CD4-positive, alpha-beta T cell (primary cell): ENCODE measurements around the gene CCN5. TPM values are rescaled to one million over a fixed set of nuclear protein-coding genes. Genes with fewer than 3 reads are reported as not detected.

ENCODE experiments used
- ATAC-seq: fragments of 200-7000 bp; cut with Tn5 transposase; one replicate; pipeline ENCODE4 v1.10.0; 2022; ENCODE audit warnings: mild to moderate bottlenecking; ENCODE audit not compliant: poor library complexity
- CTCF ChIA-PET: fragments of 350-600 bp; sonication (Branson Sonifier 250); formaldehyde crosslinking; loops from one replicate; lab custom pipeline; 2021; ENCODE audit warnings: antibody characterized with exemption, inconsistent platforms; lab: Charles Lee
- POLR2A ChIA-PET: fragments of 350-600 bp; sonication (Branson Sonifier 250); formaldehyde crosslinking; loops from one replicate; lab custom pipeline; 2021; ENCODE audit warnings: antibody characterized with exemption, inconsistent platforms; lab: Charles Lee
- DNase-seq, 14 experiments: peaks; one replicate each; pipeline ENCODE4 v3.0.0-alpha.2; 2013 to 2020; ENCODE audit warnings: mixed read lengths in 2 of 14
- H3K27ac ChIP-seq, 2 donors: one replicate each; pipeline versions ENCODE4 v1.5.1 to v1.7.0; 2013; ENCODE audit warnings: low read length in 2 of 2, low read depth in 1 of 2, mild to moderate bottlenecking in 1 of 2
- H3K27me3 ChIP-seq, 2 experiments: 1 replicate in 1 of 2; 2 replicates in 1 of 2; pipeline versions ENCODE4 v1.6.1 to v1.7.0; 2013; ENCODE audit warnings: low read length in 2 of 2, control low read depth in 1 of 2, mild to moderate bottlenecking in 1 of 2, moderate library complexity in 1 of 2; ENCODE audit not compliant: insufficient read depth in 2 of 2, control insufficient read depth in 1 of 2
- H3K36me3 ChIP-seq: one replicate; pipeline ENCODE4 v1.6.1; 2013; ENCODE audit warnings: low read length, control low read depth; ENCODE audit not compliant: insufficient read depth
- H3K4me1 ChIP-seq: one replicate; pipeline ENCODE4 v1.6.1; 2013; ENCODE audit warnings: low read length, control low read depth; ENCODE audit not compliant: insufficient read depth
- H3K4me3 ChIP-seq: one replicate; pipeline ENCODE4 v1.5.1; 2013; ENCODE audit warnings: mild to moderate bottlenecking, low read length, moderate library complexity
- H3K9me3 ChIP-seq, 2 experiments: 1 replicate in 1 of 2; 2 replicates in 1 of 2; pipeline versions ENCODE4 v1.6.1 to v1.7.0; 2013; ENCODE audit warnings: low read length in 2 of 2, mild to moderate bottlenecking in 2 of 2, control low read depth in 1 of 2, moderate library complexity in 1 of 2; ENCODE audit not compliant: control insufficient read depth in 1 of 2, insufficient read depth in 1 of 2
- H3K27ac Mint-ChIP-seq: one replicate; pipeline ENCODE4 v1.8.0; 2020; ENCODE audit warnings: mixed read lengths
- H3K27me3 Mint-ChIP-seq: one replicate; pipeline ENCODE4 v1.8.0; 2021; ENCODE audit warnings: mixed read lengths
- H3K36me3 Mint-ChIP-seq: one replicate; pipeline ENCODE4 v1.8.0; 2021; ENCODE audit warnings: low read depth, mixed read lengths
- H3K4me1 Mint-ChIP-seq: one replicate; pipeline ENCODE4 v1.8.0; 2021; ENCODE audit warnings: low read depth, mixed read lengths
- H3K4me3 Mint-ChIP-seq: one replicate; pipeline ENCODE4 v1.8.0; 2020; ENCODE audit warnings: mild to moderate bottlenecking, mixed read lengths
- H3K9me3 Mint-ChIP-seq: one replicate; pipeline ENCODE4 v1.8.0; 2020; ENCODE audit warnings: mixed read lengths
- CTCF ChIP-seq: fragments of 200-600 bp; IDR thresholded peaks from one replicate; pipeline ENCODE4 v1.8.0; 2022; ENCODE audit warnings: antibody characterized with exemption, mild to moderate bottlenecking
- intact Hi-C, 2 experiments: fragments of 100-400 bp; cut with DNase I in 1 of 2; cut with micrococcal nuclease in 1 of 2; formaldehyde crosslinking; loops; one replicate each; pipeline versions ENCODE4 v1.15.1 to v1.9.0; 2023 to 2025; cut with DNase I, micrococcal nuclease
- total RNA-seq, 174 experiments: library from RNA in 2 of 174; stranded (reverse) in 2 of 174; gene quantifications; one replicate each; pipeline ENCODE4 v1.2.3 and lab custom pipeline; 2021 to 2026

Gene CCN5
- total RNA-seq, 2 experiments from 2014 or later, result not detected

DNA sequence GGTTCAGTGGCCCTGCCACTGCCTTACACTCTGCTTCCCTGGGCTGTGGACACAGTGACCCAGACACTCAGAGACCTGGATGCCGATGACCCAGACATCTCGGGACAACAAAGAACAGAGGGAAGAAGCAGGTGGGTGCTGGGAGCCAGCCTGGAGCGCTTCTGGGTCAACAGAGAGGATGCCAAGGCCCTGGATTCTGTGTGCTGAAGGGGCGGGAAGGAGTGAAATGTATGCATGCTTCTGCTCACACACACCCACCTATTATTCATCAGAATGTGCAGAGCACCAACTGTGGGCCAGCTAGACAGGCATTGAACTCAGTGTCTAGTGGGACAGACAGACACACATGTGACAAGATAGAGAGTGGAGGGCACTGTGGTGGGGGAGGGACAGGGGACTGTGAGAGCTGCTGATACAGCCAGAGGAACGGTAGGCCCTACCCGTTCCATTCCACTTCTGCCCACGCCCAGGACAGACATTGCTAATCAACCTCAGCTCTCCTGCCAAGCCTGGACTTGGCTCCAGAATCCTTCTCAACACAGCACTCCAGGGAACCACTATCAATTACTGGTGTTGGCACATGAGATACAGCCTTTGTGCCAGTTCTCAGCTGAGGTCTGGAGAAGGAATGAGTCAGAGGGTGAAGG, 50.7 kb downstream of the CCN5 start:
- TF ChIP-seq CTCF, result no peak
- Histone ChIP-seq H3K9me3 (no peaks in the 10 kb centered on the region), H3K27ac (no peak overlapping the region), H3K27me3 (peaks cover 0 to 2% of the 10 kb centered on the region in 2 experiments), H3K4me1 (no peaks in the 10 kb centered on the region), H3K4me3 (no peak overlapping the region), H3K36me3 (no peaks in the 10 kb centered on the region)
- Mint-ChIP-seq H3K27me3 (peaks cover 13% of the 10 kb centered on the region), H3K9me3 (no peaks in the 10 kb centered on the region), H3K4me3 (no peak overlapping the region), H3K4me1 (no peaks in the 10 kb centered on the region), H3K36me3 (no peaks in the 10 kb centered on the region), H3K27ac (no peak overlapping the region)
- POLR2A ChIA-PET, result no interaction called here
- DNase-seq (no peak), ATAC-seq (no peak)
- intact Hi-C loops, result no loop called here
- CTCF ChIA-PET, result no interaction called here

DNA sequence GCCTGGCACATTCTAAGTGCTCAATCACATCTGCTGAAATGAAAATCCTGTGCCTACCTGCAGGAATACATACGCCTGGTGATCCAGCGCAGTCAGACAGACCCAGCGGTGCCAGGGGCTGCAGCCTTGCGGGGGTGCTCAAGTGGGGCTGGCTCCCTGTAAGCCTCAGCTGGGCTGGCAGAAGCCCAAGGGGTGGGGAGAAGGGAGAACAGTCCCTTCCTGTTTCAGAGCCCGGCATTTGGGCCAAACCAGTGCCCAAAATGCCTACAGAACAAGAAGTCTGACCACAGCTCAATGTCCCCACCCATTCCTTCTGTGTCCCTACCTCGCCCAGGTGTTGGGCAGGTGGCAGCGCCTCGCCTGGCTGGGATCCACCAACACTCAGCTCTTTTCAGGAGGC, 53.1 kb downstream of the CCN5 start:
- Mint-ChIP-seq H3K27ac (no peak overlapping the region), H3K4me3 (no peak overlapping the region), H3K9me3 (no peaks in the 10 kb centered on the region), H3K36me3 (no peaks in the 10 kb centered on the region), H3K4me1 (no peaks in the 10 kb centered on the region), H3K27me3 (peaks cover 18% of the 10 kb centered on the region)
- Histone ChIP-seq H3K27me3 (peaks cover 0 to 2% of the 10 kb centered on the region in 2 experiments), H3K36me3 (no peaks in the 10 kb centered on the region), H3K9me3 (no peaks in the 10 kb centered on the region), H3K4me1 (no peaks in the 10 kb centered on the region), H3K4me3 (no peak overlapping the region), H3K27ac (no peak overlapping the region)
- DNase-seq (no peak), ATAC-seq (no peak)
- no peak for TF ChIP-seq CTCF
- CTCF ChIA-PET, result no interaction called here
- POLR2A ChIA-PET, result no interaction called here
- intact Hi-C loops, result no loop called here

DNA sequence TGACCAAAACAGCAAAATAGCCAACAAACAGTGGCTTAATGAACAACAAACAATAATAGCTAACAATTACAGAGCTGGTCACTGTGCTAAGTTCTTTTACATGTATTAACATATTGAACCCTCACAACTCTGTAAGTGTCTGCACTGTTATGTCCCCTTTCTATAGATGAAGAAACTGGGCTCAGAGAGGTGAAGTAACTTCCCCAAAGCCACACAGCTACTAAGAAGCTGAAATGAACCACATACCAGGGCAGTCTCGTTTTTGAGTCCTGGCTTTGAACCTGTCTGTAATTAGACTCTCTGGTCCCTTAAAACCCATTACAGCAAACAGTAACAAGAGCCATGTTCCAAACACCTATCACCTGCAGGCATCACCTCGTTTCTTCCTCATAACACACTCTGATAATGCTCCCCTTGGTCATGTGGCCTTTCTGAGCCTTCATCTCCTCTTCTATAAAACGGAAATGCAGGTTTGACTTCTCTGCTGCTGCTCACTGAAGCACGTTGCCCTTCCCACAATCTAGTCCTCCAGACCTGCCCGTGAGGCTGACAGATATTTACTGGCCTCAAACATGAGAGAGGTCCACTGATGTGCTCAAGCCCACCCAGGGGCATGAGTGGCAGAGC, 53.8 kb downstream of the CCN5 start:
- TF ChIP-seq CTCF, result no peak
- Mint-ChIP-seq H3K27ac (no peak overlapping the region), H3K27me3 (peaks cover 18% of the 10 kb centered on the region), H3K4me1 (no peaks in the 10 kb centered on the region), H3K9me3 (no peaks in the 10 kb centered on the region), H3K36me3 (no peaks in the 10 kb centered on the region), H3K4me3 (no peak overlapping the region)
- Histone ChIP-seq H3K27me3 (peaks cover 0 to 4% of the 10 kb centered on the region in 2 experiments), H3K9me3 (no peaks in the 10 kb centered on the region), H3K4me3 (no peak overlapping the region), H3K4me1 (no peaks in the 10 kb centered on the region), H3K27ac (no peak overlapping the region), H3K36me3 (no peaks in the 10 kb centered on the region)
- CTCF ChIA-PET, result no interaction called here
- DNase-seq (no peak), ATAC-seq (no peak)
- POLR2A ChIA-PET, result no interaction called here
- intact Hi-C loops, result no loop called here
